HCT116 (cell line): Measurements from ENCODE around the gene SIPA1L3. TPM values are rescaled to one million over a fixed set of nuclear protein-coding genes. Genes with fewer than 3 reads are reported as not detected.

ENCODE experiments used
- ATAC-seq: fragments of 200-7000 bp; cut with Tn5 transposase; 2 replicates; pipeline ENCODE4 v1.9.1; 2020; ENCODE audit warnings: mild to moderate bottlenecking, moderate library complexity
- BruUV-seq: library from RNA; stranded (reverse); fragments of 400-500 nt; replicated peaks from 2 replicates; lab custom pipeline; 2021; lab: Mats Ljungman, UMichigan
- CTCF ChIA-PET: fragments of 300-600 bp; sonication (Branson Sonifier 250); formaldehyde crosslinking; loops from one replicate; lab custom pipeline; 2021; ENCODE audit warnings: antibody characterized with exemption; lab: Charles Lee
- POLR2A ChIA-PET: fragments of 300-600, 350-600 bp; sonication (Branson Sonifier 250); formaldehyde crosslinking; loops from one replicate; lab custom pipeline; 2021; ENCODE audit warnings: antibody characterized with exemption; lab: Charles Lee
- RAD21 ChIA-PET, 2 experiments: fragments of 300-600 bp; sonication (Branson Sonifier 250); formaldehyde crosslinking; loops; one replicate each; lab custom pipeline; 2023; ENCODE audit warnings: low total read pairs in 2 of 2; ENCODE audit not compliant: uncharacterized antibody in 2 of 2, unreplicated experiment in 2 of 2, low non-redundant PET in 1 of 2; lab: Charles Lee
- DNase-seq: peaks from one replicate; pipeline ENCODE4 v3.0.0-alpha.2; 2010; ENCODE audit warnings: low read depth, low spot score
- H2AFZ ChIP-seq: fragments of 200-600 bp; shearing (Covaris generic), sonication (generic); 2 replicates; pipeline ENCODE4 v1.6.1; 2017; ENCODE audit warnings: low read depth, mixed run types, mixed read lengths, antibody characterized with exemption, low read length; ENCODE audit not compliant: poor library complexity, severe bottlenecking
- H3K27ac ChIP-seq: 2 replicates; pipeline ENCODE4 v1.5.1; 2012; ENCODE audit warnings: low read depth, low read length
- H3K27me3 ChIP-seq: fragments of 200-600 bp; sonication (generic); 2 replicates; pipeline ENCODE4 v1.6.1; 2016; ENCODE audit warnings: mixed run types, low read length, mixed read lengths; ENCODE audit not compliant: insufficient read depth
- H3K36me3 ChIP-seq, 2 experiments: fragments of 200-500 bp in 1 of 2; fragments of 200-600 bp in 1 of 2; sonication (Bioruptor generic) in 1 of 2; sonication (generic) in 1 of 2; 2 replicates each; pipeline versions ENCODE4 v1.5.1 to v1.6.1; 2014 to 2016; ENCODE audit warnings: low read length in 2 of 2, inconsistent platforms in 1 of 2, mixed read lengths in 1 of 2, mixed run types in 1 of 2; ENCODE audit not compliant: insufficient read depth in 2 of 2, control insufficient read depth in 1 of 2
- H3K4me1 ChIP-seq, 2 experiments: fragments of 200-600 bp in 1 of 2; sonication (generic) in 1 of 2; 2 replicates each; pipeline versions ENCODE4 v1.5.1 to v1.6.1; 2012 to 2017; ENCODE audit warnings: low read length in 2 of 2, inconsistent platforms in 1 of 2, mild to moderate bottlenecking in 1 of 2, mixed read lengths in 1 of 2, mixed run types in 1 of 2, moderate library complexity in 1 of 2; ENCODE audit not compliant: insufficient read depth in 2 of 2, control insufficient read depth in 1 of 2
- H3K4me2 ChIP-seq: fragments of 200-600 bp; sonication (generic); 2 replicates; pipeline ENCODE4 v1.6.1; 2017; ENCODE audit warnings: mixed run types, low read length, mixed read lengths
- H3K4me3 ChIP-seq, 2 experiments: fragments of 200-600 bp in 1 of 2; sonication (generic) in 1 of 2; replicated peaks in 1 of 2; 2 replicates each; pipeline ENCODE4 v1.5.1; 2011 to 2016; ENCODE audit warnings: low read length in 2 of 2, control low read depth in 1 of 2, low read depth in 1 of 2, mild to moderate bottlenecking in 1 of 2, mixed read lengths in 1 of 2, mixed run types in 1 of 2
- H3K79me2 ChIP-seq: fragments of 200-600 bp; sonication (generic); 2 replicates; pipeline ENCODE4 v1.6.1; 2017; ENCODE audit warnings: mild to moderate bottlenecking, mixed run types, low read length, moderate library complexity, mixed read lengths; ENCODE audit not compliant: insufficient read depth
- H3K9ac ChIP-seq: fragments of 200-600 bp; sonication (generic); 2 replicates; pipeline ENCODE4 v1.6.1; 2016; ENCODE audit warnings: low read length, mixed read lengths
- H3K9me2 ChIP-seq: fragments of 200-600 bp; sonication (generic), shearing (Covaris generic); 2 replicates; pipeline ENCODE4 v1.6.1; 2017; ENCODE audit warnings: mixed run types, mild to moderate bottlenecking, moderate library complexity; ENCODE audit not compliant: insufficient read depth
- H3K9me3 ChIP-seq, 2 experiments: fragments of 200-500 bp in 1 of 2; fragments of 200-600 bp in 1 of 2; sonication (Bioruptor generic) in 1 of 2; sonication (generic) in 1 of 2; 2 replicates each; pipeline ENCODE4 v1.6.1; 2014 to 2017; ENCODE audit warnings: low read length in 2 of 2, mixed read lengths in 2 of 2, inconsistent platforms in 1 of 2, low read depth in 1 of 2, mild to moderate bottlenecking in 1 of 2, mixed run types in 1 of 2, moderate library complexity in 1 of 2; ENCODE audit not compliant: control insufficient read depth in 1 of 2, insufficient read depth in 1 of 2
- H4K20me1 ChIP-seq: fragments of 200-600 bp; sonication (generic), shearing (Covaris generic); 2 replicates; pipeline ENCODE4 v1.6.1; 2017; ENCODE audit warnings: mixed run types, mild to moderate bottlenecking, moderate library complexity; ENCODE audit not compliant: insufficient read depth
- CBX3 ChIP-seq: IDR thresholded peaks from 2 replicates; pipeline ENCODE4 v1.6.1; 2012; ENCODE audit warnings: low read depth
- CEBPB ChIP-seq: IDR thresholded peaks from 2 replicates; pipeline ENCODE4 v1.6.1; 2012; ENCODE audit warnings: low read depth
- CTCF ChIP-seq, 3 experiments: fragments of 200-600 bp in 1 of 3; sonication (generic) in 1 of 3; IDR thresholded peaks in 2 of 3; conservative IDR thresholded peaks in 1 of 3; 2 replicates each; pipeline ENCODE4 v1.5.1; 2012 to 2017; ENCODE audit warnings: low read depth in 2 of 3, low read length in 2 of 3, antibody characterized with exemption in 1 of 3, borderline replicate concordance in 1 of 3, control low read depth in 1 of 3, mild to moderate bottlenecking in 1 of 3, mixed read lengths in 1 of 3, mixed run types in 1 of 3, moderate library complexity in 1 of 3; ENCODE audit not compliant: insufficient read depth in 1 of 3
- EGR1 ChIP-seq: IDR thresholded peaks from 2 replicates; pipeline ENCODE4 v1.6.1; 2012; ENCODE audit warnings: low read depth
- ELF1 ChIP-seq: IDR thresholded peaks from 2 replicates; pipeline ENCODE4 v1.6.1; 2012; ENCODE audit warnings: low read depth, borderline replicate concordance
- EZH2 ChIP-seq: fragments of 200-600 bp; sonication (generic); IDR thresholded peaks from 2 replicates; pipeline ENCODE4 v1.6.1; 2017; ENCODE audit warnings: antibody characterized with exemption, mixed run types
- EZH2phosphoT487 ChIP-seq: fragments of 200-600 bp; IDR thresholded peaks from 2 replicates; pipeline ENCODE4 v1.6.1; 2018; ENCODE audit warnings: antibody characterized with exemption, borderline replicate concordance
- POLR2A ChIP-seq: IDR thresholded peaks from 2 replicates; pipeline ENCODE4 v1.7.0; 2011; ENCODE audit warnings: borderline replicate concordance; ENCODE audit not compliant: insufficient read depth, insufficient read length; ENCODE audit errors: extremely low read depth
- POLR2AphosphoS5 ChIP-seq: IDR thresholded peaks from 2 replicates; pipeline ENCODE4 v1.6.1; 2011; ENCODE audit warnings: mild to moderate bottlenecking, low read depth, low read length, moderate library complexity
- REST ChIP-seq: IDR thresholded peaks from 2 replicates; pipeline ENCODE4 v1.6.1; 2012; ENCODE audit warnings: low read depth
- SIN3A ChIP-seq: IDR thresholded peaks from 2 replicates; pipeline ENCODE4 v1.6.1; 2012; ENCODE audit warnings: low read depth
- SP1 ChIP-seq: IDR thresholded peaks from 2 replicates; pipeline ENCODE4 v1.6.1; 2012; ENCODE audit warnings: low read depth
- SRF ChIP-seq: IDR thresholded peaks from 2 replicates; pipeline ENCODE4 v1.6.1; 2012; ENCODE audit warnings: low read depth
- TCF7L2 ChIP-seq: IDR thresholded peaks from 2 replicates; pipeline ENCODE4 v1.7.0; 2011; ENCODE audit warnings: borderline replicate concordance, inconsistent platforms; ENCODE audit not compliant: insufficient read depth, insufficient read length; ENCODE audit errors: extremely low read depth
- YY1 ChIP-seq: IDR thresholded peaks from 2 replicates; pipeline ENCODE4 v1.6.1; 2011; ENCODE audit warnings: low read length, low read depth, moderate library complexity, mild to moderate bottlenecking; ENCODE audit not compliant: insufficient replicate concordance; ENCODE audit errors: extremely low read depth
- ZBTB33 ChIP-seq: IDR thresholded peaks from 2 replicates; pipeline ENCODE4 v1.6.1; 2011; ENCODE audit warnings: mild to moderate bottlenecking, low read length, moderate library complexity; ENCODE audit not compliant: insufficient replicate concordance; ENCODE audit errors: extremely low read depth
- ZFX ChIP-seq: fragments of 450-650 bp; IDR thresholded peaks from 2 replicates; pipeline ENCODE4 v1.6.1; 2017
- ZNF274 ChIP-seq: fragments of 200-500 bp; sonication (Bioruptor generic); IDR thresholded peaks from 2 replicates; pipeline ENCODE4 v1.6.1; 2014; ENCODE audit warnings: mild to moderate bottlenecking, low read depth, low read length, inconsistent platforms
- intact Hi-C: fragments of 100-400 bp; cut with micrococcal nuclease; formaldehyde crosslinking; loops from 2 replicates; pipeline ENCODE4 v1.10.0; 2022
- total RNA-seq: library from RNA; stranded (reverse); gene quantifications from one replicate; pipeline ENCODE4 v1.2.1, GENCODE V29; 2021; ENCODE audit not compliant: unreplicated experiment
- TF ChIP-seq, protein P1 (sequence below): IDR thresholded peaks from 2 replicates; pipeline ENCODE4 v1.6.1; 2012
- TF ChIP-seq, protein P2 (sequence below): IDR thresholded peaks from 2 replicates; pipeline ENCODE4 v1.6.1; 2012

The SIPA1L3 gene
- total RNA-seq, 1 experiment from 2014 or later, result 41.8 TPM

GRCh38 chr19:38193445-38193844 is 286.4 kb downstream of the SIPA1L3 start:
- ChIA-PET POLR2A (no interaction called here), RAD21 (no interaction called here), CTCF (no interaction called here)
- ATAC-seq (no peak), DNase-seq (no peak)
- no peaks in the 10 kb centered on the region for H4K20me1 ChIP-seq
- H3K4me1 ChIP-seq, result no peaks in the 10 kb centered on the region; a peak in 1 of 4 replicates
- no peaks in the 10 kb centered on the region for H3K79me2 ChIP-seq
- no peak overlapping the region for H2AFZ ChIP-seq
- intact Hi-C loops, result no loop called here
- no peak overlapping the region for H3K4me2 ChIP-seq
- no peak overlapping the region for H3K4me3 ChIP-seq
- no peaks in the 10 kb centered on the region for H3K36me3 ChIP-seq
- TF ChIP-seq, protein P1, sequence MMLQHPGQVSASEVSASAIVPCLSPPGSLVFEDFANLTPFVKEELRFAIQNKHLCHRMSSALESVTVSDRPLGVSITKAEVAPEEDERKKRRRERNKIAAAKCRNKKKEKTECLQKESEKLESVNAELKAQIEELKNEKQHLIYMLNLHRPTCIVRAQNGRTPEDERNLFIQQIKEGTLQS, result no peak
- TF ChIP-seq REST (no peak), TCF7L2 (no peak), SP1 (no peak), ZBTB33 (no peak), CBX3 (no peak), EZH2 (no peak), SRF (no peak), POLR2A (no peak), CEBPB (no peak), EZH2phosphoT487 (no peak), CTCF (IDR thresholded peaks at IDR 0.05 in 2 of 3, conservative IDR thresholded peaks at IDR 0.05 in 1 of 3; ENCODE audit: borderline replicate concordance in 1 of 3, insufficient read depth in 1 of 3, low read depth in 2 of 3, low read length in 2 of 3) (no peak), ZNF274 (no peak), EGR1 (no peak), YY1 (no peak), POLR2AphosphoS5 (no peak), ZFX (no peak), ELF1 (no peak), SIN3A (no peak)
- TF ChIP-seq, protein P2, sequence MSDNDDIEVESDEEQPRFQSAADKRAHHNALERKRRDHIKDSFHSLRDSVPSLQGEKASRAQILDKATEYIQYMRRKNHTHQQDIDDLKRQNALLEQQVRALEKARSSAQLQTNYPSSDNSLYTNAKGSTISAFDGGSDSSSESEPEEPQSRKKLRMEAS, result no peak
- no peak overlapping the region for H3K9ac ChIP-seq
- H3K27me3 ChIP-seq, result no peaks in the 10 kb centered on the region
- no peak overlapping the region for H3K27ac ChIP-seq
- no TSS peak for BruUV-seq
- no peaks in the 10 kb centered on the region for H3K9me3 ChIP-seq
- H3K9me2 ChIP-seq, result no peaks in the 10 kb centered on the region
